Activated gamma-delta T cell (primary cell): ENCODE results near the gene GDPD4.

Source experiments
- DNase-seq: peaks from one replicate; lab custom pipeline; 2025; lab: John Stamatoyannopoulos, UW

GDPD4 gene

DNA sequence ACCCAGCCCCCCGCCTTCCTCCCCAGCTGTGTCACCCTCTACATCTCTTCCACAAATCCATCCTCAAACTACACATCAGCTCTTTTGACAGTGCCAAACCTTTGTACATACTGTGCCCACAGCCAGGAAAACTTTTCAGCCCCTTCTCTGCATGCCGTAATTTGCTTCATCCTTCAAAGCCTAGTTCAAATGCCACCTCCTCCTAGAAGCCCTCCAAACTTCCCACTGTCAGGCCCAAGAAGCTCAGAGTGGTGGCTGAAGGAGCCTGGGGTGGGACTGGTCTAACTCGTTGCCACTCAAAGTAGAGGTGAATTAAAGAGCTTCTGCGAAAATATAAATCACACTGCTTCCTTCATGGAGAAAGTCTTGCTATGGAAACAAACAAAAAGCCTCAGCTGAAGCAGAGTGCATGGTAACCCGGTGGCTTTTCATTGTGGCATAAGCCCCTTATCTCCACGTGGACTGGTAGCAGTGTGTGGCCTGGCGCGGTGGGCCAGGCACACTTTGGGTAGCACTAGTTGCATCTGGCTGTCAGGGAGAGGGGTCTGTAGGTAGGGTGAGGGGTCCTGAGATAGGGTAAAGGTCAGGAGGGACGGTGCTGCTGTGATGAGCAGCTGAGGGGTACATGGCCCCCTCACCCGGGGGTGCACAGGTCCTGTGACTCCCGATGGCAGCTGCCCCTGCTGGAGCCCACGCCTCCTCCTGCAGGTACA lies 96.6 kb downstream of the GDPD4 start:
- DNase-seq, result no peak

DNA sequence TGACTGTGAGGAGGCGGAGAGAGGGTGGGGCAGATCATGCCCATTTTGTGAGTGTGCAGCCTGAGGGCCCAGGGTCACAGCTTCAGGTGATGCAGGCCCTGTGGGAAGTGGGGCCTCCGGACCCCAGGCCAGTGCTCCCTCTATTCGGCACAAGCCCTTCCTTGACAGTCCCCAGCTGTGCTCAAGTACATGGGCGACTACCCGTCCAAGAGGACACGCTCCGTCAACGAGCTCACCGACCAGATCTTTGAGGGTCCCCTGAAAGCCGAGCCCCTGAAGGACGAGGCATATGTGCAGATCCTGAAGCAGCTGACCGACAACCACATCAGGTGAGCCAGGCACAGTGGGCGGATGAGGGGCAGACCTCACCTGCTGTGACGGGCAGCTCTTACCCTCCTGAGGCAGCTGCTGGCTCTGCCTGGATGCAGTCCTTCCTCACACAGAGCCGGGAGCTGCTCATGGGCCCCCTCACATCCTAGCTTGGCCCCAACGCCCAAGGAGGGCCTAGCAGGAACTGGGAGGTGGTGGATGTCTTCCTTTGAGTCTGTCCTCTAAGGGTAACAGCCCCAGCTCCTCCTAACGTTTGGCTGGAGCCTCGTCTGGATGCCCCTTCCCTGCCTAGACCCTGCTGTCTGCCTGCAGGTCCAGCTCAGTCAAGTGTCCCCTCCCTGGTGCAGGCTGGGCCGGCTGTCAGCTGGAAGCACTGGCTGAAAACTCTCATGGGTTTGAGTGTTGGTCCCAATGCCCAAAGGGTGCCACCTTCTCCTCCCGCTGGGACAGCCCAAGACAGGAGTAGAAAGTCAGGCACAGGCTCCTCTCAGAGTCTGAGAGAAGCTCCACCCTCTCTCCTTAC lies 97.4 kb downstream of the GDPD4 start:
- no peak for DNase-seq

- no peak for DNase-seq
Measured at GRCh38 chr11:77202941-77203900, 98.3 kb downstream of the GDPD4 start.

- no peak for DNase-seq
Measured at GRCh38 chr11:77201991-77202841, 99.3 kb downstream of the GDPD4 start.

DNA sequence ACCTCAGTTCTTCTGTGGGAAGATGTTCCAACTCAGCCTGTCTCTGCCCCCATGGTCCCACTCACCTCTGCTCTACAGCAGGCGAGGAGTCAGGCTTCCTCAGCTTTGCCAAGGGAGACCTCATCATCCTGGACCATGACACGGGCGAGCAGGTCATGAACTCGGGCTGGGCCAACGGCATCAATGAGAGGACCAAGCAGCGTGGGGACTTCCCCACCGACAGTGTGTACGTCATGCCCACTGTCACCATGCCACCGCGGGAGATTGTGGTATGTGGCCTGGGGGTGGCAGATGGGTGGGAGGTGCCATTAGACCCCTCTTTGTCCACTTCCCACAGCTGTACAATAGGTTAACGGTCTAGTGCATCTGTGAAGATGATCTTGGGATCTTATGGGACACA lies 100.1 kb downstream of the GDPD4 start:
- no peak for DNase-seq

DNA sequence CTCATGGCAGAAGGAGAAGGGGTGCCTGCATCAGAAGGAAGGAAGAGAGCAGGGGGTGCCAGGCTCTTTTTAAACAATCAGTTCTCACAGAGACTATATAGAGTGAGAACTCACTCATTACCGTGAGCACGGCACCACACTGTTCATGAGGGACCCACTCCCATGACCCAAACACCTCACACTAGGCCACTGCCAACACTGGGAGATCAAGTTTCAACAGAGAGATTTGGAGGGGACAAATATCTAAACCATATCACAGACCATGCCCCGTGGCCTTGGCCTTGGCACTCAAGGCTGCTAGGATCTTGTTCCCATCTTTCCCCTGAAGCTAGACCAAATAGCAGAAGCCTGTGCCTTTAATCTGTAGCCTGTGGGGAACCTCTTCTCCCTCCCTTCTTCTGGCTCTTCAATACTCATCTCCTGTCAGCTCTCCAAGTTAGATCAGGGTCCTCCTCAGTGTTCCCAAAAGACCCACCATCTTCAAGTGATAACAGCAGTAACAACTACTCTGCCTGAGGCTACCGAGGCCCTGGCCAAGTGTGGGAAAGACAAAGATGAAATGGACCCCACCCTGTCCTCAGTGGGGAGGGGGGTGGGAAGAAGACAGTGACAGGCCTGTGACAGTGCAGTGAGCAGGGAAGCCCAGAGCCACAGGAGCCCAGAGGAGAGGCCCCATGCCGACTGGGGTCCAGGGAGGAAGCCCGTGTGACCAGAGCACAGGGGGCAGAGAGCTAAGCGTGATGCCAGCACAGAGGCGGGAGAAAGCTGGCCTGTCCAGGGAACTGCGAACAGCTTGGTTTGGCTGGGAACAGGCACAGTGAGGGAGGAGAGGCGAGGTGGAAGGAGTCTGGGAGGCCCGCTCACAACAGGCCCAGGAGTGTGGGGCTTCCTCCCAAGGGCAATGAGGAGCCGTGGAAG lies 100.9 kb downstream of the GDPD4 start:
- no peak for DNase-seq

DNA sequence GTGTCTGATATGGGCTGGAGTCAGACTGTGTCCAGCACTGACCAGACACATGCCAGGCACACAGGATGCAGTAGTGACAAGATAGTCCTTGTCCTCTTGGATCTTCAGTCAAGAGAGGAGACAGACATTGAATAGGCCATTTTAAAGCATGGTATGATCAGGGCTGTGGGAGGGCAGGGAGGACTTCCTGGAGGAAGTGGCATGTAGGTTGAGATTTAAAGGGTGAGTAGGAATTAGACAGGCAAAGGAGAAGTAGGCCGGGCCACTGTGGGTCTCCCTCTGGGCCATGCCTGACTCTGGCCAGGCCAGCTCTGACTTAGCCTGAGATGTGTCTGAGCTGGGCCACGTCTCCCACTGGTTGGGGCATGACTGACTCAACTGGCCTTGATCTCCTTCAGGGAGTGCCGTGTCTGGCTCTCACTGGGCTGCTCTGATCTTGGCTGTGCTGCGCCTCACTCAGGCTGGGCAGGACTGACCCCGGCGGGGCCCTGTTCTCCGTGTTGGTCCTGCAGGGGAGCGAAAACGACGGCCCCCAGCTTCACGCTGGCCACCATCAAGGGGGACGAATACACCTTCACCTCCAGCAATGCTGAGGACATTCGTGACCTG lies 102.2 kb downstream of the GDPD4 start:
- no peak for DNase-seq

GRCh38 chr11:77198440-77198849 lies 103.0 kb downstream of the GDPD4 start:
- no peak for DNase-seq

- no peak for DNase-seq
Measured at GRCh38 chr11:77197626-77198320, 103.7 kb downstream of the GDPD4 start.

DNA sequence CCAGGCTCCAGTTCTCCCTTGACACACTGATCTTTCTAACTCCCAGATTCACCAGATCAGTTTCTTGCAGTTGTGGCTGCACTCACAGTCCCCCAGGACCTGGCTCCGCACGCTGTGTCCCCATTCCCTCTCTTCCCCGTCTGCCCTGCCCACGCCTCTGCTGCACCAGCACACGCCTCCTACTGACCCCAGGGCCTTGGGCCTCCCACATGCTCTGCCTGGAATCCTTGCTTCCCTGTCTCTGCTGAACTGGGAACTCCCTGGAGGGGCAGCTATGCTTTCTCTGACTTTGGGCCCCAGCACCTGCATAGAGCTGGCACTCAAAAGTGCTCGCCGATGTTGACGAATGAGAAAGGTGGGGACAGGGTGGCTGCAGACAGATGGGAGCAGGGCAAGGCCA lies 104.5 kb downstream of the GDPD4 start:
- DNase-seq, result no peak

GRCh38 chr11:77195071-77195755 lies 106.3 kb downstream of the GDPD4 start:
- no peak for DNase-seq

DNA sequence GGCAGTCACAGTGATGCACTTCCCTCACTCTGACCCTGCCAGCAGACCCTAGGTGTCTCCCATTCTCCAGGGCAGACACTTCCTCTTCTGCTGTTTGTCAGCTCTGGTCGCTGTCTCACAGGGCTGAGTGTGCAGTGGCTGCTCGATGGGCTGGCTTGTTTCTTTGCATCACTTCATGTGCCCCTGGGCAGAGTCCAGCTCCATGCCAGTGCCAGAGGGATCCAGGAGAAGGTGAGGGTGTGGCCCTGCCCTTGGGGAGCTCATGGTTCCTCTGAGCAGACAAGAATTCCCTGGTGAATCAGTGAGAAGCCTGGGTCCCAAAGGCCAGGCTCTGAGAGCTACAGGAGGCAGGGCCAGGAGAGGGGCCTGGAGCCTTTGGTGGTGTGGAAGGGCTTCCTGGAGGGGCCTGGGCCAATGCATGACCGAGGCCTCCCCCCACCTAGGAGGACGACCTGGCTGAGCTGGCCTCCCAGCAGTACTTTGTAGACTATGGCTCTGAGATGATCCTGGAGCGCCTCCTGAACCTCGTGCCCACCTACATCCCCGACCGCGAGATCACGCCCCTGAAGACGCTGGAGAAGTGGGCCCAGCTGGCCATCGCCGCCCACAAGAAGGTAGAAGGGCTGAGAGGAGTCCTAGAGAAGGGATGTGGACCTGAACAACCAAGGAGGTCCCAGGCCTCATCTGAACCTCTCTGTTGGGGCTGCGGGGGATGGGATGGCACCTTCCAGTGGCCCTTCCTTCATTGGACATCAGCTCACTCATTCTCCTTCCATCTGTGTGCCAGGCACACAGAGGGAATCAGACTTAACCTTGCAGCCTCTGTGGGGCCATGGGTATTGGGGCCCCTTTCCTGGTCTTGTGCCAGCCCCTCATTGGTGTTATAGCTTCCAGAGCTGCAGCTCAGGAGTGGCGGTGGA lies 107.3 kb downstream of the GDPD4 start:
- no peak for DNase-seq

- no peak for DNase-seq
Measured at GRCh38 chr11:77193167-77193566, 108.3 kb downstream of the GDPD4 start.

DNA sequence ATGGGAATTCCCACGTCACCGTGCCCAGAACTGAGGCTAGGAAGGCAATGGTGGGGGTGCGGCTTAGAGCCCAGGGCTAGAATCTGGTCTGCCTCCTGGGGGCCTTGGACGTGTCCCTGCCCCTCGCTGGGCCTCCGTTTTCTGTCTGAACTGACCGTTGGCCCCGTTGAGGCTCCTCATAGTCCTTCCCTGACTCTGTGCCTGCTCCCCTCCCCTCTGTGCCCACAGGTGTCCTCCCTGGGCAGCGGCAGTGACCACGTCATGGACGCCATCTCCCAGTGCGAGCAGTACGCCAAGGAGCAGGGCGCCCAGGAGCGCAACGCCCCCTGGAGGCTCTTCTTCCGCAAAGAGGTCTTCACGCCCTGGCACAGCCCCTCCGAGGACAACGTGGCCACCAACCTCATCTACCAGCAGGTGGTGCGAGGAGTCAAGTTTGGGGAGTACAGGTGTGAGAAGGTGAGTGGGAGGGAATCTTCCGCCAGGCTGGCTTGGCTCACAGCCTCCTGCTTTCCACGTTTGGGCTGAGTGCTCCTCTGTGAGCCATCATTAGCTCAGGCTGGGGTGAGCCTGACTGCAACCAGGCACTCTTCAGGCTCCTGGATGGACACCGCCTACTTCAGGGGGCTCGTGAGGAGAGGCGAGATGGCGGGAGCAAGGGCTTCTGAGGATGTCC lies 109.5 kb downstream of the GDPD4 start:
- no peak for DNase-seq

DNA sequence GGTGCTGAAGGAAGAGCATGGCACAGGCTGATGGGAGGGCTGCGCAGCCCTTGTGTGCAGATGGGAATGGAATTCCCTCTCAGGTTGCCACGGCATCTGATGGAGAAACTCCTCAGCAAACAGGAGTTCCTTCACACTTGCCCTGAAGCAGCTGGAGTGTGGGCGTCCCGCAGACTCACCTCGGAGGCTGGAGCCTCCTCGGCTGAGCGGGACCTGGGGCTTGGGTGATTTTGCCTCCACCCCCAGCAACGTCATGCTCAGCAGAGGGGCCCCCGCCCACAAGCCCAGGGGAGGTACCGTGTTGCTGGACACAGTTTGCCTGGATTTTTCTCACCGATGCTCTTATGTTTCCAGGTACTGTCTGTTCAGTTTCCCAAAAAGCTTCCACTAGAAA lies 110.1 kb downstream of the GDPD4 start:
- DNase-seq, result no peak

- DNase-seq, result no peak
Measured at GRCh38 chr11:77190331-77191075, 111.0 kb downstream of the GDPD4 start.
